ENCODE measurements around the gene TBCD.
"Not testable (repeated sequence)": the region's sequence is repeated elsewhere in the genome, so short reads cannot be mapped to it uniquely, and the experiment has no call there.

The TBCD gene

DNA sequence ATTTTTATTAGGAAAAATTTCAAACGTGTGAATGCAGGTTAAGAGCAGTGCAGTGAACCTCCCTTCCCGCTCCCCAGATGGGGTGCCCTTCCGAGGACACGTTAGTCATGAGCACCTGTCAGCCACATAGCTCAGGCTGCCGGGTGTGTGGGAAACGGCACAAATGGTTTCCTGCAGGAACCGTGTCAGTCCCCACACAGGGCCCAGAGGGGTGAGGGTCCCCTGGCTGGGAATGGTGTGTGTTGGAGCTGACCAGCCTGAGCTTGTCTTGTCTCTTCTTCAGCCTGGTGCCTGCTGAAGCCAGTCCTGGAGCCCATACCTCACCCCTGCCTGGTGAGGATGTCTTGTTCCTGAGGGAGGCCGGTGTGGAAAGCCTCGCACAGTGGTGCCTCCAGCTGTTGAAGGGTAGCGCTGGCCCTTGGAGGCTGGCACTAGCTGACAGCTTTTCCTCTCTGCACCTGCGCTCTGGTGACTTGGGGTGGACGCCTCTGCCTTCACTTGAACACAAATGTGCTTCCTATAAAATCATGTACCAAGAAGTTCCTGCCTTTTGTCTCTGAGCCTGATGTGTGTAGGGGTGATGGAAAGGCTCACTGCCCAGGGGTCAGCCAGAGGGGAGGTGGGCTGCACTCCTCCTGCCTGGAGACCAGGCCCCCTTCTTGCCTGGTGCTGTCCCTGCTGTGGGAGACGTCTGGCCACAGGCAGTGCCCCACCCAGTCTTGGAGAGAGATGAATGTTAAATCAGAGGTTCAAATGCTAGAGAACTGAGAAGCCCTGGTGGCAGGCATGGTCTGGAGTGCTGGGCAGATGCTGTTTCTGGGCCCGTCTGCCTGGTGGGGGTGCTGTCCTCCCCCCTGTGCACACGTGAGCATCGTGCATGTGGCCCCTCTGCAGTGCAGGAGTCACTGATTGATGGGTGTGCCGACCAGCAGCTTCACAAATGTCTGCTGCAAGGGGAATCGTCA is 190.6 kb downstream of the TBCD start:
- DNase-seq: no peak

DNA sequence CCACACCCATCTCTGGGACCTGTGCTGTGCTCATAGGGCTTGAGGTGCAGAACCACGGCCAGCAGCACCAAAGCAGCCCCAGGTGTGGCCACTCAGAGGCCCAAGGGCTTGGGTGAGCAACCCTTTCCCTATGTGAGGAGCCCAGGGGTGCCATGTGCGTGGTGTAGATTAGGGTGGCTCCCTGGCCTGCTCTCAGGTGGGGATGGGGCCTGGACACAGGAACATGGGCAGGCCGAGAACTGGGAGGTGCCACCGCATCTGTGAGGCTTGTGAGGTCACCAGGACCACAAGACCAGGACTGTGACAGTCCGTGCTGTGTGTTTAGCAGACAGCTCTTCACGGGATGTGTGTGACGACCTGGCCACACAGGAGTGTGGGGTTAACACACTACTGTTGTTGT is 191.5 kb downstream of the TBCD start:
- no peak for DNase-seq

DNA sequence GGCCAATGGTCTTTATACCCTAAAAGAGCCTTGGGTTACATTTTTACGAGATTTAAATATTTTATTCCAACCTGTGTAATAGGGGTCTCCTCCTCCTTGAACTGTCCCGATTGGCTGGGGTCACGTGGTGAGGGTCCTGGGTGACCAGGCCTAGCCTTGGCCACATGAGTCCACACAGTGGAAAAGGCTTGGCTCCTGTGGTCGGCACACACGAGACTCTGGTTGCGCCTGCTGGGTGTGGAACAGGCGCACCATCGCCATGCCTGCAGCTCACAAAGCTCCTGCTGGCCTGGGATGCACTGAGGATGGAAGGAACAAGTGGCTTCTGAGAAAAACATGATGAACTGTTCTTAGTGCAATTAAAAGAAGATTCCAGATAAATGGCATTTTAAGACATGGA is 191.9 kb downstream of the TBCD start:
- DNase-seq: no peak

DNA sequence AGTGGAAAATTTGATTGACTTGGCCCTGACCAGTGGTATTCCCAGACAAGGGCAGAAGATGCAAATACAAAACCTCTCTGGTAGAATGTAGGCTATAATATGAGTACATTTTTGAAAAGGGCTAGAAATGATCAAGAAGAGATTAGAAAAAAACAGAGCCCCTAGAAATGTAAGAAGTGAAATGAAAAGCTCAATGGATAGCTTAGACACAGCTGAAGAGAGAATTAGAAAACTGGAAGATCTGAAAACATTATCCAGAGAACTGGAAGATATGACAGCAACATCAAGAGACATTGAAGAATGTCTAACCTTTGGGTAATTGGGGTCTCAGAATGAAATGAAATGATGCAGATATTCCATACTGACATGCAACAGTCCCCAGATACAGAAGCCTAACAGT is 193.1 kb downstream of the TBCD start:
- no peak for DNase-seq

DNA sequence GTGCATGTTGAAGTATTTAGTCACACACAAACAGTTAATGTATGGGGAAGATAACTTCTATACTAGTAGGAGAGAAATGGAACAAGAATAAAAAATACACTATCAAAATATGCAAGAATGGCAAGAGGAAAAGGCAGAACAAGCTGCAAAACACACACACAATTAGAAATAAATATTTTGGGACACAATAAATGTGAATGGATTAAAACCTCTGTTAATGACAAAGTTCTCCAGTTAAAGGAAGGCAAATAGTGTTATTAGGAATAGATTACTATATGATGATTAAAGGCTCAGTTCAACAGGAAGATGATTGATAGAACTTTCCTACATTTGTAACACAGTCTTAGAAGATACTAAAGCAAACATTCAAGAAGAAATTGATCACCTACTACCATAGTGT is 194.2 kb downstream of the TBCD start:
- DNase-seq: no peak

DNA sequence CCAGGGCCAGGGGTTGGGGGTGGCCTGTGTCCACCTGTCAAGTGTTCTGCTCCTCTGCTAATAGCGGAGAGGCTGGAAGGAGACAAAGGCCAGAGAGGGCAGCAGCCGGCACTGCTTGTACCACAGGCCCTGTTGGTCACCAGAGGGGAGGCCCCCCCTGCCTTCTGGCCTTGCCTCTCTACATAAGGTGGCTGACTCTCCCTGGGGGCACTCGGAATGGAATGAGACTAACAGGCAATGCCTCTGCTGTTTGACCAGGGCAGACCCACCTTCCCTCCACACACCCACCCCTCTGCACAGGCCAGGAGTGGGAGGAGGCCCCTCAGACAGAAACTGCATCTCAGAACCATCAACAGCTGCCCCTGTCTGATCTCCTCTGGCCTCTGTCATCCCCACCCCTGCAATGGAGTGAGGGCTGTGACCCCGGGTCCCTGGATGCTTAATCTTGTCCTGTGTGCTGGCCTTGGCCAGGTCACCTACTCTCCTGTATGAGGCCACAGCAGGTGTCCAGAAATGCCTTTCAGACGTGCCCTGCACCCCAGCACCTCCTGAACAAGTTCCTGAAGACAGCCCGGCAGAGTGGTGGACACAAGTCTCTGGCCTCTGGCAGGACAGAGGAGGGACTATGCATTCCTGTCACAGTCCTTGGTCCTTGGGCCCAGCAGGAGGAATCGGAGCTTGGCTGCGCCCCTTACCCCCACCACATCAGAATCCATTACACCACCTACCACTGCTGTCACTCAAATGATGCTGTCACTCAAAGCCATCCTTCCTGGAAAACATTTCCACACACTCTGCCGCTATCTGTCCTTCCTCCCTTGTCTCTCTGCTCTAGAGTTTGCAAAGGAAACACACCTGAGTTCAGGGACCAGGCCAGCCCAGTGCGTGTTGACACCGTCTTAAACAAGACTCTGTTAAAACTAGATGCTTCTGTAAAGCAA is 195.5 kb downstream of the TBCD start:
- no peak for DNase-seq

DNA sequence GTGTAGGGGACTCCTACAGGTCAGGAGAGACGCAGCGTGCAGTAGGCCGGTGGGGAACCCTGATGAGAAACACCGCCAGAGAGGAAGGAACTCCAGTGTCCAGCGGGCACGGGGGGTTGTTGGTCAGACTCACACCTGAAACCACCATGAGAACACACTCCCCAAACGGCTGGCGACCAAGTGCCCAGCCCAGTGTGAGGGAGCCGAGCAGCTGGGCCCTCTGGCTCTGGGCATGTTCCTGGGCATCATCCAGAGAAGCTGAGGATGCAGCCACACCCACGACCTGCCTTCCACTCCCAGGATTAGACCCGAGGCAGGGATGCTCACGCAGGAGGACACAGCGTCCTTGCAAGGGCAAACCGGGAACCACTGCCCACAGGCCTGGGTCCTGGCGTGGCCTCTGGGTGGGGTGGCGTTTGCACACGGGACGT is 196.2 kb downstream of the TBCD start:
- no peak for DNase-seq

DNA sequence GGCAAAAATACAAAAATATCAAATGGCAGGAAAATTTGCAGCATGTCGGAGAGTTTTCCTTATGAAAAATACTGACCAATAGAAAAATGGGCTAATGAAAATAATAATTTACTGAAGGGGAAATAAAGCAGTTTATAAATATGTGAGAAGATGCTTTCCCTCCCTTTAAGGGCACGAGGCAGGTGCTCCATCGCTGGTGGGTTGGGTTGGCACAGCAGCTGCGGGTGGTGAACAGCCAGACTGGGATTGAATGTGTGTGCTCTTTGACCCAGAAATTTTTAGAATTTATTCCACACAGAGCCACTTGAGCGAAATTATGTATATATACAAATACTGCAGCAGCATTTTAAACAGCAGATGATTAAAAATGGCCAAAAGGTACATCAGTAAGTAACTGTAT is 197.1 kb downstream of the TBCD start:
- DNase-seq: no peak

DNA sequence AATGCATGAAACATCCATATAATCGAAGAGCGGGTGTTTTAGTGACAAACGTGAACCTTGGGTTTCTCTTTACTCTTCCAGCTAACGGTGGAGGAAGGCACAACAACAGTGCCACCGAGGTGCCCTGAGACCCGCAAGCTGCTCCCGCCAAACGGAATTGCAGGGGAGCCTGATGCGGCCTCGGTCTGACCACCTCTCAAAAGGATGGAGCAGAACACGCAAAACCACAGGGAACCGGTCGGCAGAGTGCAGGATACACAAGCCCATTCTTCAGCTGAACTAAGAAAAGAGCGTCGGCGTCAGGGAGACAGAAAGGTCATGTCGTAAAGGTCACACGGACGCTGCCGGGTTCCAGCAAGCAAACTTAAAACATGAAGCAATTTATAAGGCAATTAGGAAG is 197.5 kb downstream of the TBCD start:
- no peak for DNase-seq

DNA sequence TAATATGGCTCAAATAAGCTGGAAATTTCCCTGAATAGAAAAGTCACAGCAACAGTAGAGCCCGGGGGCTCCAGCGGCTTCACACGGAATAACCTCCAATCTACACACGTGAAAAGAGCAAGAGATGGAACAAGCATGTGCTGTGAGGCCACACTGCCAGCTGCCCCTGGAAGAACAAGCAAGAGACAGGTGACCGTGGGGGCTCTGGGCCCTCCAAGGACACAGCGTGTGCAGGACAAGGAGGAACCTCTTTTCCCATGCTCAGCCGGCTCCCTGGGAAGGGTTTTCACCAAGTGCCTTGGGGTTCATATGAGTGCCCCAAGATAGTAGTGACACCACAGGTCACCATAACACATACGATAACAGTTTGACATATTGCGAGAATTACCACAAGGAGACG is 198.1 kb downstream of the TBCD start:
- no peak for DNase-seq

DNA sequence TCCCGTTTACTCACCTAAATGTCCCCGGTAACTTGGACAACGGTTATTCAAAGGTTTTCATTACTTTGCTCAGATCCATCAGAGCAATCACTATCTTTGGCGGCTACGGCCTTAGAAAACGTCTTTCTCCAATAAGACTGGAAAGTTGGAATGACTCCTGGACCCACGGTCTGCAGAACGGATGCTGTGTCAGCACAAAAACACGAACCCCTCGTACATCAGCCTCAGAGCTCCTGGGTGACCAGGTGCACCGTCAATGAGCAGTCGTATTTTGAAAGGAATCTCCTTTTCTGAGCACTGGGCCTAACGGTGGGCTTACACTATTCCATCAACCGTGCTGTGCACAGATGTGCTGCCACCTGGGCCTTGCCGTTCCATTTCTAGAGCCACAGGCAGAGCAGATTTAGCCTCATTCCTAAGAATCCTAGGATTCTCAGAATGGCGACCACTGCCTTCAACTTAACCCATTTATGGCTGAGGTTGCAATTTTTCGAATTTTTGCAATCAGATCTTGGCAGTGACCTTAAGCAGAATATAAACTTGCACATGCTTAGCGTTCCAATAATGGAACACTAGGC is 198.7 kb downstream of the TBCD start:
- no peak for DNase-seq

DNA sequence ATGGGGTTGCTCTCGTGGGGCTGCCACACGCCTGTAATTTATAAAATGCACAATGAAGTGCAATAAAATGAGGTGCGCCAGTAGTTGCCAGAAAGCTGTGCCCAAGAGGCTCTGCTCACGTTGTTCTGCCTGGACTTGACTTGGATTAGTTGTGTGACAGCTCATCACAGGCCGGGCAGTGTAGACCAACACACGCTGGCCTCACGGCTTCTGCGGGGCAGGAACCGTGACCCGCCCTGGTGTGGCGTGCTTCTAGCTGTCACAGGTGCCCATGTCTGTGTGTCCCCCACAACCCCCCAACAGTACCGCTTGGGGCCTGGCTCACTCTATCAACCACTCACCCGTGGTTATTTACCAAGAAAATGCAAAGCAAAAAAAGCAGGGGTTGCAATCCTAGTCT is 200.2 kb downstream of the TBCD start:
- no peak for DNase-seq

DNA sequence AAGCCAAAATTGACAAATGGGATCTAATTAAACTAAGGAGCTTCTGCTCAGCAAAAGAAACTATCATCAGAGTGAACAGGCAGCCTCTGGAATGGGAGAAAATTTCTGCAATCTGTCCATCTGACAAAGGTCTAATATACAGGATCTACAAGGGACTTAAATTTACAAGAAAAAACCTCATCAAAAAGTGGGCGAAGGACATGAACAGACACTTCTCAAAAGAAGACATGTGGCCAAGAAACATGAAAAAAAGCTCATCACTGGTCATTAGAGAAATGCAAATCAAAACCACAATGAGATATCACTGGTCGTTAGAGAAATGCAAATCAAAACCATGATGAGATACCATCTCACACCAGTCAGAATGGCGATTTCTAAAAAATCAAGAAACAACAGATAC is 203.2 kb downstream of the TBCD start:
- not testable (repeated sequence) for DNase-seq

DNA sequence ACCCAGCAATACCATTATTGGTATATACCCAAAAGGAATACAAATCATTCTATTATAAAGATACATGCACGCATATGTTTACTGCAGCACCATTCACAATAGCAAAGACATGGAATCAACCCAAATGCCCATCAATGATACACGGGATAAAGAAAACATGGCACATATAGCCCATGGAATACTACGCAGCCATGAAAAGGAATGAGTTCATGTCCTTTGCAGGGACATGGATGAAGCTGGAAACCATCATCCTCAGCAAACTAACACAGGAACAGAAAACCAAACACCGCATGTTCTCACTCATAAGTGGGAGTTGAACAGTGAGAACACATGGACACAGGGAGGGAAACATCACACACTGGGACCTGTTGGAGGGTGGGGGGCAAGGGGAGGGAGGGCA is 203.8 kb downstream of the TBCD start:
- not testable (repeated sequence) for DNase-seq

DNA sequence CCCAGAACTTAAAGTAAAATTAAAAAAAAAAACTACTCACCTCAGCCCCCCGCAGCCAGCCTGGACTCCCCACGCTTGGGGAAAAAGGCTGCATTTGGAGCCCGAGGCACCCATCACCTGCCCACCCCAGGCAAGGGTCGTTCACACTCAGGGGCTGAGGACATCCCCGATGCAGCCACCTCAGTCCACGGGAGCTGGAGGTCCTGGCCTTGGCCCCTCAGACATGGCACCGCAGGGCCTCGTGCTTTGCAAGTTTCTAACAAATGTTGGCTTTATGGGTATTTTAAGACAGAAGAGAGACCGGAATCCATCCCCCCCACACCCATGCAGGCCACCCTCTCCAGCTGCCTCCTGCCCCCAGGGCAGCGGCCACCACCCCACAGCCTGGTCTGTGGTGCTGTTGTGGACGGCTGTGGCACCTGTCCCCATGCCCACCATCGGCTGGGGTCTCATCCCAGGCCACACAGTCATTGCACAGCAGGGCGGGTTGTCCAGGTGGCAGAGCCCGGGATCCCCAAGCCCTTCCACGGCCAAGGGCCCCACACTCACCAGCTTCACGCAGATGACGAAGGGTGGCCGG is 204.4 kb downstream of the TBCD start:
- no peak for DNase-seq

DNA sequence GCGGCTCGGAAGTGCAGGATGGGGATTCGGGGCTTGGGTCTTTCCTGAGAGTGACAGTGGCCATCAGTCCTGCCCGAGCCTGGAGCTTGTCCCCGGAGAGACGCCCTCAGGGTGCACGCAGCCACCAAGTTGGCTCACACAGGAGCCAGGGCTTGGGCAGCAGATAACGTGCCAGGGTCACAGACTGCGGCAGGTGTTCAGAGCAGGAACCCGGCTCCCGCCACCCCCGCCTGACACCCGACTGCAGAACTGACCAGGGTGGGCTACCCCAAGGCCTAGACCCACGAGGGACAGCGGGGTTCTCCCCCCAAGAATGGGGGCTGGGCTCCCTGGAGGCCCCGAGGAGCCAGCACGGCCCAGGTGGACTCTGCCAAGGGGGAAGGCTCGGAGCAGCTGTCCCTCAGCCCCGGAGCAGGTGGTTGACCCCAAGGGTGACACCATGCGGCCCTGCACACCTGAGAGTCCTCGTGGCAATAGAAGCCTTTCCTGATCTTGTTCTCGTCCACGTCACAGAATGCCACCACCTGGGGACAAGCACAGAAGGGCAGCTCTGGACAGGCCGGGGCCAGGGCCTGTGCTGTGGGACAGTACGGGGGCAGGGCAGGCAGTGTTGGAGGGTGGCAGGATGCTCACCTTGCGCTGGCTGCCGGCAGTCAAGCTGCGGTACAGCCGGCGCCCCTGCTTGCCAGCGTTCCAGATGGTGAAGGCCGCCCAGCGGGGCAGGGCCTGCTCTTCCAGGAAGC is 205.0 kb downstream of the TBCD start:
- no peak for DNase-seq

DNA sequence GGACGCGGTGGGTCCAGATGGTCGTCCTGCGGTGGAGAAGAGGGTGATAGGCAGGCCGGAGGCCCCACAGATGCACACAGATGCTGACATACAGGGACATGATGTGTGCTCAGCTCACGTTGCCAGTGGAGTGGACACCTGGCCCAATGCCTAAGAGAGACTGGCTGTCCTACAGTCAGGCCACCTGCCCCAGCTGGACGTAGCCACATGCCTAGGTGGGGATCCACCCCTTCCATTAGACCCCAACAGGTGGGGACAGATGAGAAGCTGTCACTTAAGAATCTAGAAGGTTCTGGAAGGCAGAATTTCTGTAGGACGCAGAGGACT is 205.6 kb downstream of the TBCD start:
- DNase-seq: no peak

DNA sequence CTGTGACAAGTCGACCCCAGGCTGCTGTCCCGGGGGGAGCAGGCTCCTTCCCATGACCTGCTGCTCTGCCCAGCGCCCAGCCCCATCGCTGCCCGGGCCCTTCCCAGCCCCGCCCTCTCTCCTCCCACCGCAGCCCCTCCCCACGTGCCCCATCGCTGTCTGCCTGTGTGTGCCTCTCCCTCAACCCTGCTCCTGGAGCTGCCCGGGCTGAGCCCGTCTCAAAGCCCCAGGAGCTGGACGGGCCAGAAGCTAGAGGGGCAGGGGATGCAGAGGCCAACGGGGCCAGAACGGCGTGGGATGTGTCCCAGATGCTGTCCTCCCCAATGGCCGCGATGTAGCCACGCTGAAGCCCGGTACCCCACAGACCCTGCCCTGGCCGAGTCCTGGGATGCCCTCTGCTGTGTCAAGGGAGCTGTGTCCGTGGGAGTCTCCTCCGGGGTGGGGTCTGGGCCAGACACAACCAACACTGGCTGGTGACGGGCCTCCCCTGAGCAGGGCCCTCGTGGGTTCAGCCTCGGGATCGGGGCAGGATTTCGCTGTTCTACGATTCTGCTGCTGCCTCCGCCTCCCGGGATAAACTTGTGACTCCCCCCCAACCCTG is 206.2 kb downstream of the TBCD start:
- no peak for DNase-seq

DNA sequence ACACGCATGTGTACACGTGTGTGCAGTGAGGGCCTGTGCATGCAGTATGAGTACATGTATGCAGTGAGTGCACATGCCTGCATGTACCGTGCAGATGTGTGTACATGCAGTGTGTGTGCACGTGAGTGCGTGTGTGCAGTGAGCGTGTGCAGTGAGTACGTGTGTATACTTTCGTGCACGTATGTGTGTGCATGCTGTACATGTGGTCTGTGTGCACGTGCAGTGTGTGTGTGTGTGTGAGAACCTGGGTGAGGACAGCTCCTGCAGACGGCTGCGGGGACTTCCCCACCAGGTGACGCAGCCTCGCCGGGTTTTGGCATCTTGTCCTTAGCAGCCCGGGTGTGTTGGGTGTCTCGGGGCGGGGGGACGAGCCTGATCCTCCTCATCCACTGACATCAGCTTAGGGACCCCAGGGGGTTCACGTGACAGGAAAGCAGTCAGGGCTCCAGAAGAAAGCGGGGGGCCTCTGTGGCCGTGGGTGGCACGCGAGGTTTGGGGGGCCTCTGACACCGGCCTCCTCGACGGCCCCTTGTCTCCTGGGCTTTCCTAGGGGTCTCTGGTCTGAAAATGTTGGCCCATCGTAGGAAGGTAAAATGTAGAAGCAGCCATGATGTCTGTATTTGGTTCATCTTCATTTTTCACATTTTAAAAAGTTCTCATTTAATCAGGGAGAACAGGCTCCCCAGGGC is 207.5 kb downstream of the TBCD start:
- DNase-seq: no peak

DNA sequence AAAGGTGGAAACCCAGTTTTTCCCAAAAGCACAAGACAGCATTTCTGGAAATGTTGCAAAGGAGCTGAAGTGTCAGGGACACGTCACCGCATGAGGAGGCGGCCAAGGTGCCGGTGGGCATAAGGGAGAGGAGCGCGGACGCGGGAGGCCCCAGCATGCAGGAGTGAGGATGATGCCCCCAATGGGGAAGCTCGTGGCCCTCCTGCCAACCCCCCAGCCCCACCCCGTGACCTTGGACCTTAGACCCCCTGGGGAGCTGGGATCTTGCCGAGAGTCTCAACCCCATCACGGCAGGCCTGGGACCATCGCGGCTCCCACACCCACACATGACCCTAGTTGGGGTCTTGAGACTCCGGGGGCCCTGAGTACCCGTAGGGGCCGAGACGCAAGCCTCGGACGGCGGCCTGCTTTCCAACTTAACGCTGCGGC is 208.1 kb downstream of the TBCD start:
- no peak for DNase-seq
